HG03442 (cell line): ENCODE results near the gene PLEKHA1.

Experiments
- ATAC-seq: cut with Tn5 transposase; IDR thresholded peaks from one replicate; pipeline ENCODE4 v1.9.1; 2021; ENCODE audit warnings: mild to moderate bottlenecking, moderate library complexity; ENCODE audit not compliant: unreplicated experiment

The PLEKHA1 gene

DNA sequence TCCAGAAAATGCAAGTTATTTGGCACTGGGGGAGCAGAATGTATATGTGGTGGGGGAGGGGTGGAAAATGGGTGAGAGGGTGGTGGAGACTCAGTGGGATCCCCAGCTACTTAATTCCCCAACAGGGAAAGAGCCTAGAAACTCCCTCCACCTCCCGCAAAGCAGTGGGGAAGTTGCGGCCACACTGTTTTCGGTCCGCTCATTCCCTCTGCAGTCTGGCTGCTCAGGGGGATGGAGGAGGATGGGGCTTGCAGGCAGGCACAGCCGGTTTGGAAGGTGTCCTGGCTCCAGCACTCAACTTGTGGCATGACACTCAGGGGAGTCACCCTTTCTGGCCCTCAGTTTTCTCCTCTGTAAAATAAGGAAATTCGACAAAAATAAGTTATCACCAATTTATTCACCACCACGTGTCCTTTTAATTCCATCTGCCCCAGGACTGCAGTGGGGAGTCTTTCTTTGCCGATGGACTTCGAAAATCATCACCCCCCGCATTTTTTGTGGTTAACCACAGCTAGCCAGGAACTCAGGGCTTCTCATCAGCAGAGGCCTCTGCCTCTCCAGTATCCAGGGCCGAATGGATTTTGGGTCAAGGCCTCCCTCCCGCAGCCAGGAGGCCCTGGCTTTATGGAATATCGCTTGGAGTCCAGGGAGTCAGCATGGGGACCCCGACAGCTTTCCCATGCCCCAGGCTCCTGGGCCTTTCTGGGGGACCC lies 85.2 kb downstream of the PLEKHA1 start:
- ATAC-seq, result no peak

DNA sequence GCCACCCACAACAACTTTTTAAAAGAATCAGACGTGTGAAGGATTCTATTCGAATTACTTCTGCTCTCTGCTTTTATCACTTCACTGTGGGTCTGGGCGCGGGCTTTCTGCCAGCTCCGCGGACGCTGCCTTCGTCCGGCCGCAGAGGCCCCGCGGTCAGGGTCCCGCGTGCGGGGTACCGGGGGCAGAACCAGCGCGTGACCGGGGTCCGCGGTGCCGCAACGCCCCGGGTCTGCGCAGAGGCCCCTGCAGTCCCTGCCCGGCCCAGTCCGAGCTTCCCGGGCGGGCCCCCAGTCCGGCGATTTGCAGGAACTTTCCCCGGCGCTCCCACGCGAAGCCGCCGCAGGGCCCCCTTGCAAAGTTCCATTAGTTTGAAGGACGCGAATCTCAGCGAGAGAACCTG lies 86.4 kb downstream of the PLEKHA1 start:
- no peak for ATAC-seq

- no peak for ATAC-seq
Measured at GRCh38 chr10:122461367-122461728, 86.8 kb downstream of the PLEKHA1 start, which contains the start of gene HTRA1. TSS of gene HTRA1 (plus strand) at chr10:122461553. CDS start at chr10:122461653, 100 bp downstream.

DNA sequence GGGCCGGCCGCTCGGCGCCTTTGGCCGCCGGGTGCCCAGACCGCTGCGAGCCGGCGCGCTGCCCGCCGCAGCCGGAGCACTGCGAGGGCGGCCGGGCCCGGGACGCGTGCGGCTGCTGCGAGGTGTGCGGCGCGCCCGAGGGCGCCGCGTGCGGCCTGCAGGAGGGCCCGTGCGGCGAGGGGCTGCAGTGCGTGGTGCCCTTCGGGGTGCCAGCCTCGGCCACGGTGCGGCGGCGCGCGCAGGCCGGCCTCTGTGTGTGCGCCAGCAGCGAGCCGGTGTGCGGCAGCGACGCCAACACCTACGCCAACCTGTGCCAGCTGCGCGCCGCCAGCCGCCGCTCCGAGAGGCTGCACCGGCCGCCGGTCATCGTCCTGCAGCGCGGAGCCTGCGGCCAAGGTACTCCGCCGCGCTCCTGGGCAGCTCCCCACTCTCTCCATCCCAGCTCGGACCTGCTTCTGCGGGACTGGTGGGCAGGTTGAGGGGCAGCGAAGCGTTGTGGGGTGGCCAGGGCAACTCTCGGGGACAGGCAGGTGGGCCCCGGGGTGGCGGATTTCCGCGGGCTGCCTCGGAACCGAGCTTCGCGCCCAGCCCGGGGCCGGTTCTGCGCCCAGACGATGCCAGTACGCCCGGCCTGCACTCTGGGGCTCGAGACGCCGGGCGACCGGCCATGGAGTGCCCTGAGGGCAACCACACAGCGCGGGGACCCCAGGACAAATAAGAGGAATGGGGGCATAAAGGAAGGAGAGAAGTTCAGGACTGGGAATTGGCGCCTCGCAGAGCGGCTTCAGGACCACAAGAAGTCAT lies 87.4 kb downstream of the PLEKHA1 start:
- ATAC-seq, result no peak

DNA sequence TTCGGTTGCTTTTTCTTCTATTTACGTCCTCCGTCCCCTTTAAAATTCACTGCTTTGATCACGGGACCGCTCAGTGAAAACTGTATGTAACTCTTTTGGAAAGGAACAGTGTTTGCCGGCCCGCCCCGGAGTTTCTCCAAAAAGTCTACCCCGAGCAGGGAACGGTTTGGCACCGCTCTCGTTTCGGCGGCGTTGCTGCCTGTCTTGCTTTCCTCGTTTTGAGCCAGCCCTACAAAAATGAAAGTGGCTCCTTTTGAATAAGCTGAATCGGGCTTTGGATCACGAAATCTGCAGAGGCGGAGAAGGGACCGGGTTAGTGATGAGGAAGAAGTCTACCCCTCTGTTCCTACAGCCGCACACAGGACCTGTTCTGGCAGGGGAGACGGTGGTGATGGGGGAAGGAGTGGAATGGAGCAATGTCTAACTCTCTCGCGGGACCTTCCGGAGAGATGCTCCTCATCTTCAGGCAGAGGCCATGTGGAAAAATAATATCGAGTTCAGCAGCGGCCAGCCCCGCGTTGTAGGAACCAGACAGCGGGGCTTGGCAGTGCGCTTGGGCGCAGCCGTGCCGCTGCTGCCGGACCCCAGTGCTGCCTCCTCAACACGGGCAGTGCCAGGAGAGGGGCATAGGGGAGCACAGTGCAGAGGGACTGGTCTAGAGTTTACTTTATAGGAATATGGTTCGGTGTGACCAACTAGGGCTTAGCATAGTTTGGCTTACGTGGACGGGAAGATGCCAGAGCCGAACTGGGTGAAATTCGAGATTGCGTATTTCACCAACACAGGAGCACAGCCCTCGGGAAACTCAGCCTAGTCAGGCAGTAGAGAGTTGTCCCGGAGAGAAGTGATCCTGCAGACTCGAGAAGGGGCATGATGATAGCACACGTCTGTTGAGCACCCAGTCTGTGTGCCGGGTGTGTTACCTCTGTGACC lies 88.3 kb downstream of the PLEKHA1 start:
- ATAC-seq, result no peak

GRCh38 chr10:122463466-122464249 lies 89.2 kb downstream of the PLEKHA1 start:
- no peak for ATAC-seq

DNA sequence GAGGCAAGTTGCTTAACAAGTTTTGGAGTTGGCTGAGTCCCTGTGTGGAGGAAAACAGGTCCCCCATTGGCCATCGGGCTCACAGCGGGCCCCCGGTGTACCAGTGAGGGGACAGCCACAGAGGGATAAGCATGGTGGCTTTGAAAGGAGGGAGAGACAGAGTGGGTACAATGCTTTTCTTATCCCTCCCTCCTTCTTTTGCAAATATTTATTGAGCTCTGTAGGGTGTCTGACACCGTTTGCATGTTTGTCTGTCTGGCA lies 89.7 kb downstream of the PLEKHA1 start:
- no peak for ATAC-seq

DNA sequence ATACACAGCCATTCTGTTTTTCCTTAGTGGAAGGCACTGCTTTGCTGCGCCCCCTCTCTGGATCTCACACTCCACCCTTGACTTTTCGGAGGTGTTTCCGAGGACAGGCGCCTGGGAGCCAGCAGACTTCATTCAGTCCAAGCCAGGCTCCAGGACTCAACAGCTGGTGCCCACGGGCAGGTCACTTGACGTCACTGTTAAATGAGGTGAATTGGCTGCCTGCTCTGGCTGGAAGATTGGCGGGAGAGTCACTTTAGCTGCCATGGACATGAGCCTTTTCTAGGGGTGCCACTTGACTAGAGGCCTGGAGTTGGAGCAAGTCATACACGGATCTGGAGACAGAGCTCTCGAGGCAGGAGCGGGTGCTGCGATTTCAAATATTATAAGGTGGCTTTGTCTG lies 90.1 kb downstream of the PLEKHA1 start:
- ATAC-seq, result no peak

GRCh38 chr10:122465401-122466040 lies 91.0 kb downstream of the PLEKHA1 start:
- ATAC-seq, result no peak

DNA sequence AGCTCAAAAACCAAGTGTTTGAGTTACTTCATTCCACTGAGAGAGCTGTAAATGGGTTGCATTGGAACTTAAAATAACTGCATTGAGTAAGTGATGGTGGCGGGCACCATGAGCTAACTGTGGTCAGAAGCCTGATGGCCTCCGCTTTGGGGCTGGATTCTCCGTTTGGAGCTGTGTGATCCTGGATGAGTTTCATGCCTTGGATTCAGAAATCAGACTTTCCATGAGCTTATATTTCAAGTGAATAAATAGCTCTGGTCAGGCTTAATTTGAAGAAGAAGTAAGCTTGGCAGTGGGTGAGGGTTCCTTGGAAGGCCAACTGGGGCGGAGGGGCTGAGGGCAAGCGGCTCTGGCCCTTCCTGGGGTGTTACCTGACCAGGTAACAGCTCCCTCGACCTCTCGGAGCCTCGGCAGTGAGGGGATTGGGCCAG lies 92.5 kb downstream of the PLEKHA1 start:
- ATAC-seq, result no peak

- no peak for ATAC-seq
Measured at GRCh38 chr10:122467701-122468100, 93.2 kb downstream of the PLEKHA1 start.

- ATAC-seq, result no peak
Measured at GRCh38 chr10:122468307-122468925, 93.9 kb downstream of the PLEKHA1 start.

- ATAC-seq, result no peak
Measured at GRCh38 chr10:122468926-122469781, 94.6 kb downstream of the PLEKHA1 start.

DNA sequence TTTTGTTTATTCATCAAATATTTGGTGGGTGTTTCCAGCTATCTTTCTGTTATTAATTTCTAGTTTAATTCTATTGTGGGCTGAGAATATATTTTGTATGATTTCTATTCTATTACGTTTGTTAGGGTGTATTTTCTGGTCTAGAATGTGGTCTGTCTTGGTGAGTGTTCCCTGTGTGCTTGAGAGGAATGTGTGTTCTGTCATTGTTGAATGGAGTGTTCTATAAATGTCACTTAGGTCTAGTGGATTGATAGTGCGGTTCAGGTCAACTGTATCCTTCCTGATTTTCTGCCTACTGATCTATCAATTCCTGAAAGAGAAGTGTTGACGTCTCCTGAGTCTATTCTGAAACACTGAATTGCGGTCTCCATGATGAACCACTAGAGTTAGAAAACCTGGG lies 95.3 kb downstream of the PLEKHA1 start:
- ATAC-seq, result no peak

DNA sequence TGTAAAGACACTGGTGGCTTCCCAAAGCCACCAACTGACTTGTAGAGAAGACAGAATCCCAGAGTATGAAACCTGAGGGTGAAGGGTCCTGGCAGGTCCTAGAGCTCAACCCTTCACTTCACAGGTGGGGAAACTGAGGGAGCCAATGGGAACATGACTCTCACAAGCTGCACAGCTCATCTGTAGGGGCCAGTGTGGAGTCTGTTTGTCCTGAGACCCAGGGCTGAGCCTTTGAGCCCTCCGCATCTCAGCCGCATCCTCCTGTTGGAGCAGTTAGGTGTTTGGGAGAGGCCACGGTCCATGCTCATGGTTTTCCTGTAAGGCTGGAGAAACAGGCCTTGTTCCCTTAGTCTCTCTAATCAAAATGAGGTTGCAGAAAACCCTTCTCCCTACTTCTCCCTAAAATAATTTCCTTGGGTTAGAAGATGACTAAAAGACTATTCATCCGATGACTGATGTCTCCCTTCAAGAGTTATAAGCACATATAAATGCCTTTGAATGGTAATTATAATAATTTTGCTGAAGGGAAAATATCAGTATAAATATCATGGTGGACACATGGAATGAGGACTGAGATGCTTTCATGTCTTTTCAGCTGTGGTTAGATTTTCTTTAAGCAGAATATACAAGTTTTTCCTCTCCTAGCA lies 97.1 kb downstream of the PLEKHA1 start:
- ATAC-seq, result no peak

GRCh38 chr10:122473116-122473515 lies 98.6 kb downstream of the PLEKHA1 start:
- ATAC-seq, result no peak

DNA sequence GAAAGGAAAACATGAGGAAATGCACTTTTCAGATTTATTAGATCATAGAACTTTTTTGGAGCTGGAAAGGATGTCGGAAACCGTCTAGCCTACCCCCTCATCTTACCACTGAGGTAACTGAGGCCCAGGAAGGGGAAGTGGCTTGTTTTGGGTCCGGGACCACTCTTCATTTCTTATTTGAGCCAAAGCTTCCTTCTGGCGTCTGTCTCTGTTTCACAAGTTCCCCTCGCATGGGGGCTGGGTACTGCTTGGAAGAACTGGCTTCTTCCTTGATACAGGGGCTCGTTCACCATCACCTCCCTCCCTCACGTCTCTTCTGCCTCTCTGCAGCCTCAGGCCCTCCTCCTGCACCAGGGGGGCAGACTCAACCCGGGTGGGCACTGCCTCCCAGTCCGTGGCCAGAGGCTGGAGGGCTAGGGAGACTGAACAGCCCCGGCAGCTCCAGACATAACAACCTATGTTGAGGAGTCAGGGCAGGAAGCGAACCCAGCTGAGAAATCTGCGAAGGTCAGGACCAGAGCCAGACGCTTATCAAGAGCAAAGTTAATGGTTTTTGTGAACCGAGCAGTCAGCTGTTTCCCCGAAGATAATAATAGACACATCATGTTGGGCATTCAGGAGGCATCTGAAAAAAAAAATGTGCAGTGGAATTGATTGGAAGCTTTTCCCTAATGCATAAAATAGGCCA lies 99.8 kb downstream of the PLEKHA1 start:
- no peak for ATAC-seq

DNA sequence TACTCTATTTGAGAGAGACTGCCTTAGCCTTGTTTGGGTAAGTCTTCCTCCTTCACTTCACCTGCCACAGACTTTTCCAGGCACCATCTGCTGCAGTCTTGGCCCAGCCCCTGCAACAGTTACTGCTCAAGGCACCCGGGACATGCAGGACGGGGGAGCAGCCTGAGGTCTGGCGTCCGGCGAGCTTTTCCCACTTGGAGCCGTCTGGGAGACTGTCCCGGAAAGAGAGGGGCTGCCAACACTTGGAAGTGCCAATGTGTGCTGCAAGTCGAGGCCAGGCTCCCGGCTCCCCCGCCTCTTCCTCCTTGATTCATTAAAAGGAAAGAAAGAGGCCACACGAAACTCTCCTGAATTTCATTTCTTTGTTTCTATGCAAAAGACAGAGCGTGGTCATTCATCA lies 100.6 kb downstream of the PLEKHA1 start:
- no peak for ATAC-seq
